Osteocyte (in vitro differentiated cells): ENCODE data around the gene AKIRIN2. TPM values are rescaled to one million over a fixed set of nuclear protein-coding genes. Genes with fewer than 3 reads are reported as not detected.

Experiments
- DNase-seq: peaks from one replicate; pipeline ENCODE4 v3.0.0; 2021; ENCODE audit warnings: mixed read lengths; ENCODE audit not compliant: unreplicated experiment; ENCODE audit errors: extremely low spot score
- H3K27ac Mint-ChIP-seq: one replicate; pipeline ENCODE4 v1.8.0; 2021; ENCODE audit warnings: mild to moderate bottlenecking, mixed read lengths; ENCODE audit not compliant: unreplicated experiment
- H3K27me3 Mint-ChIP-seq: one replicate; pipeline ENCODE4 v1.8.0; 2021; ENCODE audit warnings: mixed read lengths; ENCODE audit not compliant: unreplicated experiment
- H3K36me3 Mint-ChIP-seq: one replicate; pipeline ENCODE4 v1.8.0; 2021; ENCODE audit warnings: mixed read lengths; ENCODE audit not compliant: unreplicated experiment
- H3K4me1 Mint-ChIP-seq: one replicate; pipeline ENCODE4 v1.8.0; 2021; ENCODE audit warnings: mixed read lengths; ENCODE audit not compliant: unreplicated experiment
- H3K4me3 Mint-ChIP-seq: one replicate; pipeline ENCODE4 v1.8.0; 2021; ENCODE audit warnings: mild to moderate bottlenecking, moderate library complexity, mixed read lengths; ENCODE audit not compliant: unreplicated experiment
- H3K9me3 Mint-ChIP-seq: one replicate; pipeline ENCODE4 v1.8.0; 2021; ENCODE audit warnings: mixed read lengths; ENCODE audit not compliant: unreplicated experiment
- total RNA-seq: library from RNA; stranded (reverse); gene quantifications from 2 replicates; pipeline ENCODE4 v1.2.1, GENCODE V29; 2021
- TF ChIP-seq, protein P1 (sequence below): fragments of 200-600 bp; sonication (generic); IDR thresholded peaks from 2 replicates; pipeline ENCODE4 v1.5.0; 2021; ENCODE audit warnings: antibody characterized with exemption, mild to moderate bottlenecking, moderate library complexity

The AKIRIN2 gene
- total RNA-seq, 1 donor from 2014 or later: 68.1 TPM

DNA sequence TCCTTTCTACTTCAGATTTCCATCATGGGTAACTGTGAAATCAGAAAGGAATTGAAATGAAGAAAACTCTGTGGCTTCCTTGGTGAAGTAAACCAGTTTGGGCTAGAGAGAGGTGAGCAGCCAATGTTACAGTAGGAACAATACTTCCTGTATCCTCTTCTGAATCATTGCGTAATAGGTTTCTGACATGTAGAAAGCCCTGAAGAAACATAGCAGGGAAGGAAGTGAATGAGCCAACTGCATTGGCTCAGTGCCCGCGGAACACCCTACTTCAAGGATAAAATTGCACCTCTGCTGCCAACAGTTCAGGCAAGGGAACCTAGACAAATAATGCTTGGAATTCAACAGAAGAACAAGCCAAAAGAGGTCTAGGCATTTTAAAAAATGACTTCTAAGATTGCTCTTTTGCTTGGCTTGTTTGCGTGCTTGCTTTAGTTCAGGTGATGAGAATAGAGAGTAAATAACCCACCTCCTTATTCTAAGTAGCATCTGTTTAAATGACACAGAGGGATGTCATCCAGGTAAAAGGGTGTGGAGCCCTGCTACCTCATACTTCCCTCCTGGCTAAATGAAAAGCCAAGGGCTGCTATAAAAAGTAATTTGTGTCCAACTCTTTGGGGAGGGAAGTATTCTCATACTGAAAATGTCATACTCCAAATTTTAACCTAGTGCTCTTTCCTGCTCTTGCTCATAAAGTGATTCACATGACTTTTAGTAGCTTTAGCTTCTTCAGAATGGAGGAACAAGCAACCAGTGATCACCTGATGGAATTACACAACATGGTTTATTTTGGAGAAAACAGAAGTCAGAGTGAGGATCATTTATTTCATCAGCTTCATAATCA is 30.0 kb upstream of the AKIRIN2 start:
- Mint-ChIP-seq H3K27ac (peak overlapping the region; percentile 85), H3K4me1 (peaks cover 15% of the 10 kb centered on the region), H3K9me3 (no peaks in the 10 kb centered on the region), H3K4me3 (peak overlapping the region; percentile 10), H3K36me3 (no peaks in the 10 kb centered on the region), H3K27me3 (peaks cover 22% of the 10 kb centered on the region)
- DNase-seq: peak; percentile 86
- TF ChIP-seq, protein P1, sequence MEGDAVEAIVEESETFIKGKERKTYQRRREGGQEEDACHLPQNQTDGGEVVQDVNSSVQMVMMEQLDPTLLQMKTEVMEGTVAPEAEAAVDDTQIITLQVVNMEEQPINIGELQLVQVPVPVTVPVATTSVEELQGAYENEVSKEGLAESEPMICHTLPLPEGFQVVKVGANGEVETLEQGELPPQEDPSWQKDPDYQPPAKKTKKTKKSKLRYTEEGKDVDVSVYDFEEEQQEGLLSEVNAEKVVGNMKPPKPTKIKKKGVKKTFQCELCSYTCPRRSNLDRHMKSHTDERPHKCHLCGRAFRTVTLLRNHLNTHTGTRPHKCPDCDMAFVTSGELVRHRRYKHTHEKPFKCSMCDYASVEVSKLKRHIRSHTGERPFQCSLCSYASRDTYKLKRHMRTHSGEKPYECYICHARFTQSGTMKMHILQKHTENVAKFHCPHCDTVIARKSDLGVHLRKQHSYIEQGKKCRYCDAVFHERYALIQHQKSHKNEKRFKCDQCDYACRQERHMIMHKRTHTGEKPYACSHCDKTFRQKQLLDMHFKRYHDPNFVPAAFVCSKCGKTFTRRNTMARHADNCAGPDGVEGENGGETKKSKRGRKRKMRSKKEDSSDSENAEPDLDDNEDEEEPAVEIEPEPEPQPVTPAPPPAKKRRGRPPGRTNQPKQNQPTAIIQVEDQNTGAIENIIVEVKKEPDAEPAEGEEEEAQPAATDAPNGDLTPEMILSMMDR: no peak

DNA sequence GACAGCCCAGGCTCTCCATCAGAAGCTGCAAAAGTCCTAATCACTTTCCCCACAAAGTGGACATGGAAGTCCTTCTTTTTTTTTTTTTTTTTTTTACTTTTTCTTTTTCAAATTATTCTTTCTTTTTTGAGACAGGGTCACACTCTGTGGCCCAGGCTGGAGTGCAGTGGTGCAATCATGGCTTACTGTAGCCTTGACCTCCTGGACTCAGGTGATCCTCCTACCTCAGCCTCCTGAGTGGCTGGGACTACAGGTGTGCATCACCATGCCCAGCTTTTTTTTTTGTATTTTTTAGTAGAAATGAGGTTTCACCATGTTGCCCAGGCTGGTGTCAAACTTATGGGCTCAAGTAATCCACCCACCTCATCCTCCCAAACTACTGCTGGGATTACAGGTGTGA is 29.0 kb upstream of the AKIRIN2 start:
- Mint-ChIP-seq H3K27ac (no peak overlapping the region), H3K27me3 (peaks cover 22% of the 10 kb centered on the region)

DNA sequence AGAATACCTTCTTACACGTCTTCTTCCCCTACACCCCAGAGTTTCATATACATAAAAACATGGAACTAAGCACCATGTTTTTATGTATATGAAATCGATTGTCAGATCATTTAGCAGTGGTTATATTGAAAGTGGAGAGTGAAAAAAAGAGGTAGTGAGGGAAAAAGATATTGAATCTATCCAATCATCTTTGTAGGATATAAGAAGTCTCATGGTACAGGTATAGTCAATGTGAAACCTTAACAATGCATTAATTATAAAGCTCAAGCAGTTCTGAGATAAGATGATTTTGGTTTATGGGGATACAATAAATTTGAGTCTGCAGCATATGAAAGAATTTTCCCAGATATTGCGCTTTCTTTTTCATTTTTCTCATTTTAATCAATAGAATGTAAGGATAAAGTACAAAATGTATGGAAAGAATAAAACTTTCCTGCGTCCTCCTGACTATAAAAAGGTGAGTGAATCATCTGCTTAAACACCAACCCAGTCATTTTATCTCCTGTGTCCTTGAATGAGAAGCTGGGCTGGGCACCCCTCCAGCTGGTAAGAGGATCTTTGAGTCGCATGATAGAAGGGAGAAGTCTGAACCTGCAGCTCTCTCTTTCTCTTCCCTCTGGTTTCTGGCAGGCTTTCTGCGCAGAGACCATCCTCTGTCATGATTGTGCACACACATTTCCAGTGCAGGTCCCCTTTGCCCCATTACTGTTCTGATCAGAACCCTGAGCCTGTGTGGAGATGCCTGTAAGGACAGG is 28.1 kb upstream of the AKIRIN2 start:
- TF ChIP-seq, protein P1: no peak
- peaks cover 17% of the 10 kb centered on the region for H3K4me1 Mint-ChIP-seq

More for the DNA sequence above, 29.0 kb upstream of the AKIRIN2 start:
- H3K4me3 Mint-ChIP-seq: no peak overlapping the region
- TF ChIP-seq, protein P1: no peak
- no peaks in the 10 kb centered on the region for H3K36me3 Mint-ChIP-seq
- DNase-seq: no peak
- no peaks in the 10 kb centered on the region for H3K9me3 Mint-ChIP-seq
- peaks cover 15% of the 10 kb centered on the region for H3K4me1 Mint-ChIP-seq

DNA sequence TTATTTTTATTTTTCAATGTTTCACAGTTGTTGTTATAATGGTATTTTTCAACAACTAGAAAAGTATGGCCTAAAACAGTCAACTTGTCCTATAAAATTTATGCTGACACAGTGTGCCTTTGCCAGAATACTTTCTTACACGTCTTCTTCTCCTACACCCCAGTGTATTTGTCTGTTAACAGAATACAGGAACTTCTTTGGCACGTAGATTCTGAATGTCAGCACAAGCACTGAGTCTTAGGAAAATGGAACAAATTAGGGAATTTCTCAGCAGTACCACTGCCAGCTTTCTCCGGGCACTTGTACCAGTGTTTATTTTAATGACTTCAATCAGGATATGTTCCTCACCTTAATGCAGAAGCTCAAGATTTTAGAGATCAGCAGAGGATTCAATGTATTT is 26.7 kb upstream of the AKIRIN2 start:
- Mint-ChIP-seq H3K4me1 (peaks cover 24% of the 10 kb centered on the region), H3K27ac (no peak overlapping the region), H3K9me3 (no peaks in the 10 kb centered on the region), H3K27me3 (peaks cover 22% of the 10 kb centered on the region), H3K36me3 (no peaks in the 10 kb centered on the region), H3K4me3 (no peak overlapping the region)
- TF ChIP-seq, protein P1: no peak
- DNase-seq: no peak

More for the DNA sequence above, 28.1 kb upstream of the AKIRIN2 start:
- no peak overlapping the region for H3K4me3 Mint-ChIP-seq
- no peak overlapping the region for H3K27ac Mint-ChIP-seq
- H3K36me3 Mint-ChIP-seq: no peaks in the 10 kb centered on the region
- no peaks in the 10 kb centered on the region for H3K9me3 Mint-ChIP-seq
- peaks cover 22% of the 10 kb centered on the region for H3K27me3 Mint-ChIP-seq
- DNase-seq: no peak
